SK-N-SH (cell line): Measurements from ENCODE around the gene SCARB2. TPM values are rescaled to one million over a fixed set of nuclear protein-coding genes. Genes with fewer than 3 reads are reported as not detected.

Source experiments
- CTCF ChIA-PET: fragments of 300-600, 350-600 bp; formaldehyde crosslinking; extraction: SDS; loops from one replicate; lab custom pipeline; 2021; lab: Yijun Ruan, JAX
- POLR2A ChIA-PET: fragments of 350-600 bp; sonication (Branson Sonifier 250); formaldehyde crosslinking; extraction: SDS; loops from one replicate; lab custom pipeline; 2020; ENCODE audit warnings: antibody characterized with exemption, inconsistent platforms; lab: Yijun Ruan, JAX
- DNase-seq: peaks from one replicate; pipeline ENCODE4 v3.0.0; 2012
- H2AFZ ChIP-seq: fragments of 200-600 bp; sonication (generic); 2 replicates; pipeline ENCODE4 v1.8.1; 2016; ENCODE audit warnings: antibody characterized with exemption, mild to moderate bottlenecking, low read depth
- H3F3A ChIP-seq: fragments of 200-600 bp; sonication (generic); replicated peaks from 2 replicates; pipeline ENCODE3; 2016; ENCODE audit warnings: antibody characterized with exemption, mild to moderate bottlenecking; ENCODE audit not compliant: insufficient read depth
- H3K27ac ChIP-seq, 2 experiments: fragments of 200-500 bp in 1 of 2; fragments of 200-600 bp in 1 of 2; sonication (Bioruptor generic) in 1 of 2; sonication (generic), shearing (Covaris generic) in 1 of 2; 2 replicates each; pipeline versions ENCODE4 v1.5.1 to v1.6.1; 2014 to 2016; ENCODE audit warnings: low read depth in 2 of 2, inconsistent platforms in 1 of 2, low read length in 1 of 2, mild to moderate bottlenecking in 1 of 2, mixed read lengths in 1 of 2
- H3K27me3 ChIP-seq: fragments of 200-600 bp; sonication (generic), shearing (Covaris generic); 2 replicates; pipeline ENCODE4 v1.6.1; 2016; ENCODE audit warnings: mixed run types; ENCODE audit not compliant: insufficient read depth
- H3K36me3 ChIP-seq, 2 experiments: fragments of 200-500 bp in 1 of 2; fragments of 200-600 bp in 1 of 2; sonication (Bioruptor generic) in 1 of 2; sonication (generic) in 1 of 2; replicated peaks in 1 of 2; 2 replicates each; pipeline versions ENCODE3 to v1.5.1; 2014 to 2016; ENCODE audit warnings: low read length in 1 of 2, mild to moderate bottlenecking in 1 of 2; ENCODE audit not compliant: insufficient read depth in 2 of 2, control insufficient read depth in 1 of 2
- H3K4me1 ChIP-seq, 2 experiments: fragments of 200-500 bp in 1 of 2; fragments of 200-600 bp in 1 of 2; sonication (Bioruptor generic) in 1 of 2; sonication (generic), shearing (Covaris generic) in 1 of 2; 2 replicates each; pipeline versions ENCODE4 v1.5.1 to v1.6.1; 2014 to 2016; ENCODE audit warnings: low read depth in 1 of 2, low read length in 1 of 2, mixed run types in 1 of 2; ENCODE audit not compliant: insufficient read depth in 2 of 2, control insufficient read depth in 1 of 2
- H3K4me2 ChIP-seq: fragments of 200-600 bp; sonication (generic), shearing (Covaris generic); 2 replicates; pipeline ENCODE4 v1.6.1; 2017; ENCODE audit warnings: mixed run types
- H3K4me3 ChIP-seq, 2 experiments: fragments of 200-500 bp in 1 of 2; fragments of 200-600 bp in 1 of 2; sonication (Bioruptor generic) in 1 of 2; sonication (generic), shearing (Covaris generic) in 1 of 2; 2 replicates each; pipeline versions ENCODE4 v1.5.1 to v1.8.1; 2014 to 2016; ENCODE audit warnings: low read depth in 2 of 2, inconsistent platforms in 1 of 2, low read length in 1 of 2, mild to moderate bottlenecking in 1 of 2, mixed read lengths in 1 of 2, moderate library complexity in 1 of 2
- H3K79me2 ChIP-seq: fragments of 200-600 bp; sonication (generic); 2 replicates; pipeline ENCODE4 v1.8.1; 2017; ENCODE audit warnings: mild to moderate bottlenecking; ENCODE audit not compliant: insufficient read depth
- H3K9ac ChIP-seq: fragments of 200-600 bp; sonication (generic); 2 replicates; pipeline ENCODE4 v1.6.1; 2017; ENCODE audit warnings: mixed run types
- H3K9me2 ChIP-seq: fragments of 200-600 bp; sonication (generic); 2 replicates; pipeline ENCODE4 v1.6.1; 2017; ENCODE audit warnings: mixed run types
- H3K9me3 ChIP-seq: fragments of 200-600 bp; sonication (generic); 2 replicates; pipeline ENCODE4 v1.6.1; 2017; ENCODE audit warnings: mixed run types, mild to moderate bottlenecking, moderate library complexity
- H4K20me1 ChIP-seq: fragments of 200-600 bp; sonication (generic); 2 replicates; pipeline ENCODE4 v1.6.1; 2017; ENCODE audit warnings: mild to moderate bottlenecking, mixed run types; ENCODE audit not compliant: insufficient read depth
- CHD2 ChIP-seq: fragments of 150-350 bp; IDR thresholded peaks from 2 replicates; pipeline ENCODE4 v1.6.1; 2018; ENCODE audit warnings: low read length; ENCODE audit not compliant: partially characterized antibody
- FOXJ3 ChIP-seq: sonication (generic); formaldehyde crosslinking; IDR thresholded peaks from 2 replicates; pipeline ENCODE4 v1.5.1; 2020; ENCODE audit warnings: mild to moderate bottlenecking, missing genetic modification reagents
- FOXM1 ChIP-seq: IDR thresholded peaks from 2 replicates; pipeline ENCODE4 v1.4.0; 2012; ENCODE audit warnings: low read depth, mild to moderate bottlenecking
- JUND ChIP-seq: IDR thresholded peaks from 2 replicates; pipeline ENCODE4 v1.4.0; 2012
- MXI1 ChIP-seq: IDR thresholded peaks from 2 replicates; pipeline ENCODE4 v1.6.1; 2012; ENCODE audit warnings: mild to moderate bottlenecking, low read depth, low read length, improper control_type of control experiment
- NFIC ChIP-seq: IDR thresholded peaks from 2 replicates; pipeline ENCODE4 v1.4.0; 2012; ENCODE audit warnings: borderline replicate concordance
- NRF1 ChIP-seq: IDR thresholded peaks from 2 replicates; pipeline ENCODE4 v1.6.1; 2012; ENCODE audit warnings: low read depth, mild to moderate bottlenecking, low read length
- POLR2AphosphoS5 ChIP-seq: IDR thresholded peaks from 2 replicates; pipeline ENCODE4 v1.6.1; 2012; ENCODE audit warnings: low read depth, low read length
- RAD21 ChIP-seq: IDR thresholded peaks from 2 replicates; pipeline ENCODE4 v1.6.1; 2012; ENCODE audit warnings: mild to moderate bottlenecking, low read length
- RFX5 ChIP-seq: IDR thresholded peaks from 2 replicates; pipeline ENCODE4 v1.6.1; 2012; ENCODE audit warnings: mild to moderate bottlenecking, improper control_type of control experiment, low read length
- SIN3A ChIP-seq: IDR thresholded peaks from 2 replicates; pipeline ENCODE4 v1.6.1; 2012; ENCODE audit warnings: low read depth, mild to moderate bottlenecking, low read length, moderate library complexity, borderline replicate concordance
- SMC3 ChIP-seq: IDR thresholded peaks from 2 replicates; pipeline ENCODE4 v1.6.1; 2012; ENCODE audit warnings: low read depth, low read length, improper control_type of control experiment
- TAF1 ChIP-seq: IDR thresholded peaks from 2 replicates; pipeline ENCODE4 v1.6.1; 2012; ENCODE audit warnings: low read depth, mild to moderate bottlenecking, low read length, moderate library complexity, borderline replicate concordance
- TCF12 ChIP-seq: IDR thresholded peaks from 2 replicates; pipeline ENCODE4 v1.4.0; 2012
- YY1 ChIP-seq: IDR thresholded peaks from 2 replicates; pipeline ENCODE4 v1.4.0; 2012; ENCODE audit warnings: low read depth, mild to moderate bottlenecking
- WGBS: methylation state at CpG from one replicate; pipeline ENCODE4 v1.1.6; 2017; ENCODE audit warnings: low lambda C conversion rate; 5-methylcytosine and 5-hydroxymethylcytosine counted together
- polyA plus RNA-seq, 3 experiments: library from polyadenylated mRNA; depleted of rRNA; stranded (reverse); fragments of >200 nt; gene quantifications; 2 replicates each; pipeline ENCODE4 v1.2.3, GENCODE V29; 2012
- TF ChIP-seq, protein P1 (sequence below): fragments of 150-350 bp; IDR thresholded peaks from 2 replicates; pipeline ENCODE4 v1.6.1; 2016; ENCODE audit warnings: mild to moderate bottlenecking, low read depth, low read length
- TF ChIP-seq, protein P2 (sequence below): IDR thresholded peaks from 2 replicates; pipeline ENCODE4; 2012
- TF ChIP-seq, protein P3 (sequence below): IDR thresholded peaks from 2 replicates; pipeline ENCODE4 v1.4.0; 2012; ENCODE audit warnings: low read depth, borderline replicate concordance
- TF ChIP-seq, protein P4 (sequence below): fragments of 200-600 bp; sonication (generic); IDR thresholded peaks from 2 replicates; pipeline ENCODE4 v1.6.1; 2017; ENCODE audit warnings: antibody characterized with exemption, mild to moderate bottlenecking, moderate library complexity
- TF ChIP-seq, protein P5 (sequence below): IDR thresholded peaks from 2 replicates; pipeline ENCODE4 v1.4.0; 2012; ENCODE audit warnings: low read depth

The SCARB2 gene
- polyA plus RNA-seq, 1 of the 3 experiments (the other 2 are of a cell fraction): 82.6 TPM

GRCh38 chr4:76238236-76238635 lies 24.6 kb upstream of the SCARB2 start:
- H4K20me1 ChIP-seq: no peaks in the 10 kb centered on the region
- H3F3A ChIP-seq: peaks cover 5% of the 10 kb centered on the region
- H3K79me2 ChIP-seq: peaks cover 7% of the 10 kb centered on the region
- 0 out of 2 replicates have a peak, but pooled peaks cover 3% of the 10 kb centered on the region for H3K9me3 ChIP-seq
- no peaks in the 10 kb centered on the region for H3K9me2 ChIP-seq
- H3K4me2 ChIP-seq: no peak overlapping the region
- WGBS: 68% methylated on average over 4 of the region's 4 CpGs
- H3K27me3 ChIP-seq: no peaks in the 10 kb centered on the region
- ChIA-PET CTCF (interaction anchor here (0.8 kb wide), 1 partner anchor 59 kb away, joined by 3 read pairs; no protein-coding TSS in a partner anchor), POLR2A (no interaction called here)
- H3K4me1 ChIP-seq: peaks cover 0 to 6% of the 10 kb centered on the region in 2 experiments; a peak in 2 of 4 replicates
- no peak overlapping the region for H3K9ac ChIP-seq
- TF ChIP-seq, protein P1, sequence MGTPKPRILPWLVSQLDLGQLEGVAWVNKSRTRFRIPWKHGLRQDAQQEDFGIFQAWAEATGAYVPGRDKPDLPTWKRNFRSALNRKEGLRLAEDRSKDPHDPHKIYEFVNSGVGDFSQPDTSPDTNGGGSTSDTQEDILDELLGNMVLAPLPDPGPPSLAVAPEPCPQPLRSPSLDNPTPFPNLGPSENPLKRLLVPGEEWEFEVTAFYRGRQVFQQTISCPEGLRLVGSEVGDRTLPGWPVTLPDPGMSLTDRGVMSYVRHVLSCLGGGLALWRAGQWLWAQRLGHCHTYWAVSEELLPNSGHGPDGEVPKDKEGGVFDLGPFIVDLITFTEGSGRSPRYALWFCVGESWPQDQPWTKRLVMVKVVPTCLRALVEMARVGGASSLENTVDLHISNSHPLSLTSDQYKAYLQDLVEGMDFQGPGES: no peak
- TF ChIP-seq, protein P2, sequence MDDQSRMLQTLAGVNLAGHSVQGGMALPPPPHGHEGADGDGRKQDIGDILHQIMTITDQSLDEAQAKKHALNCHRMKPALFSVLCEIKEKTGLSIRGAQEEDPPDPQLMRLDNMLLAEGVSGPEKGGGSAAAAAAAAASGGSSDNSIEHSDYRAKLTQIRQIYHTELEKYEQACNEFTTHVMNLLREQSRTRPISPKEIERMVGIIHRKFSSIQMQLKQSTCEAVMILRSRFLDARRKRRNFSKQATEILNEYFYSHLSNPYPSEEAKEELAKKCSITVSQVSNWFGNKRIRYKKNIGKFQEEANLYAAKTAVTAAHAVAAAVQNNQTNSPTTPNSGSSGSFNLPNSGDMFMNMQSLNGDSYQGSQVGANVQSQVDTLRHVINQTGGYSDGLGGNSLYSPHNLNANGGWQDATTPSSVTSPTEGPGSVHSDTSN: no peak
- TF ChIP-seq, all 33 proteins: peak for 0
- Histone ChIP-seq H3K27ac (no peak overlapping the region), H2AFZ (no peak overlapping the region), H3K4me3 (no peak overlapping the region), H3K36me3 (no peaks in the 10 kb centered on the region)
- no peak for DNase-seq

GRCh38 chr4:76235915-76236314 lies 22.3 kb upstream of the SCARB2 start:
- DNase-seq: no peak
- POLR2A ChIA-PET: no interaction called here

More at GRCh38 chr4:76235915-76236314, 22.3 kb upstream of the SCARB2 start:
- peaks cover 20% of the 10 kb centered on the region for H3K79me2 ChIP-seq
- TF ChIP-seq NRF1: no peak
- TF ChIP-seq TCF12: no peak
- no peak for TF ChIP-seq RAD21
- no peak for TF ChIP-seq SIN3A
- TF ChIP-seq POLR2AphosphoS5: no peak
- TF ChIP-seq, protein P3, sequence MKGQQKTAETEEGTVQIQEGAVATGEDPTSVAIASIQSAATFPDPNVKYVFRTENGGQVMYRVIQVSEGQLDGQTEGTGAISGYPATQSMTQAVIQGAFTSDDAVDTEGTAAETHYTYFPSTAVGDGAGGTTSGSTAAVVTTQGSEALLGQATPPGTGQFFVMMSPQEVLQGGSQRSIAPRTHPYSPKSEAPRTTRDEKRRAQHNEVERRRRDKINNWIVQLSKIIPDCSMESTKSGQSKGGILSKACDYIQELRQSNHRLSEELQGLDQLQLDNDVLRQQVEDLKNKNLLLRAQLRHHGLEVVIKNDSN: no peak
- no peak for TF ChIP-seq FOXJ3 (CRISPR knock-in tag)
- TF ChIP-seq TAF1: no peak
- TF ChIP-seq, protein P4, sequence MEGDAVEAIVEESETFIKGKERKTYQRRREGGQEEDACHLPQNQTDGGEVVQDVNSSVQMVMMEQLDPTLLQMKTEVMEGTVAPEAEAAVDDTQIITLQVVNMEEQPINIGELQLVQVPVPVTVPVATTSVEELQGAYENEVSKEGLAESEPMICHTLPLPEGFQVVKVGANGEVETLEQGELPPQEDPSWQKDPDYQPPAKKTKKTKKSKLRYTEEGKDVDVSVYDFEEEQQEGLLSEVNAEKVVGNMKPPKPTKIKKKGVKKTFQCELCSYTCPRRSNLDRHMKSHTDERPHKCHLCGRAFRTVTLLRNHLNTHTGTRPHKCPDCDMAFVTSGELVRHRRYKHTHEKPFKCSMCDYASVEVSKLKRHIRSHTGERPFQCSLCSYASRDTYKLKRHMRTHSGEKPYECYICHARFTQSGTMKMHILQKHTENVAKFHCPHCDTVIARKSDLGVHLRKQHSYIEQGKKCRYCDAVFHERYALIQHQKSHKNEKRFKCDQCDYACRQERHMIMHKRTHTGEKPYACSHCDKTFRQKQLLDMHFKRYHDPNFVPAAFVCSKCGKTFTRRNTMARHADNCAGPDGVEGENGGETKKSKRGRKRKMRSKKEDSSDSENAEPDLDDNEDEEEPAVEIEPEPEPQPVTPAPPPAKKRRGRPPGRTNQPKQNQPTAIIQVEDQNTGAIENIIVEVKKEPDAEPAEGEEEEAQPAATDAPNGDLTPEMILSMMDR: no peak
- TF ChIP-seq SMC3: no peak
- no peak for TF ChIP-seq YY1
- TF ChIP-seq JUND: no peak
- no peak for TF ChIP-seq RFX5
- TF ChIP-seq MXI1: no peak
- no peak for TF ChIP-seq NFIC
- TF ChIP-seq, protein P5, sequence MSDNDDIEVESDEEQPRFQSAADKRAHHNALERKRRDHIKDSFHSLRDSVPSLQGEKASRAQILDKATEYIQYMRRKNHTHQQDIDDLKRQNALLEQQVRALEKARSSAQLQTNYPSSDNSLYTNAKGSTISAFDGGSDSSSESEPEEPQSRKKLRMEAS: no peak
- no peak for TF ChIP-seq FOXM1
- TF ChIP-seq CHD2: no peak
- no peaks in the 10 kb centered on the region for H4K20me1 ChIP-seq
- WGBS: 83% methylated on average over 1 of the region's 1 CpG
- no peak overlapping the region for H3K27ac ChIP-seq
- H3K36me3 ChIP-seq: peaks cover 0 to 2% of the 10 kb centered on the region in 2 experiments
- no peak overlapping the region for H2AFZ ChIP-seq
- no peak overlapping the region for H3K9ac ChIP-seq
- H3K27me3 ChIP-seq: no peaks in the 10 kb centered on the region
- peaks cover 0 to 8% of the 10 kb centered on the region in 2 experiments; a peak in 2 of 4 replicates for H3K4me1 ChIP-seq
- H3K4me3 ChIP-seq: no peak overlapping the region
- 0 out of 2 replicates have a peak, but pooled peaks cover 3% of the 10 kb centered on the region for H3K9me3 ChIP-seq
- no peak overlapping the region for H3K4me2 ChIP-seq
- CTCF ChIA-PET: interaction anchor here (1.0 to 1.9 kb wide), 2 partner anchors 56 to 142 kb away, joined by 4 to 8 read pairs; no protein-coding TSS in a partner anchor
- H3K9me2 ChIP-seq: no peaks in the 10 kb centered on the region
- peaks cover 5% of the 10 kb centered on the region for H3F3A ChIP-seq
